RPMI7951 (cell line): ENCODE data around the gene CFAP57. TPM values are rescaled to one million over a fixed set of nuclear protein-coding genes. Genes with fewer than 3 reads are reported as not detected.
A peak's percentile ranks its signal among the peaks of the same experiment; 100 is the strongest.

ENCODE experiments used
- DNase-seq: peaks from one replicate; pipeline ENCODE4 v3.0.0-alpha.2; 2012; ENCODE audit warnings: low read depth
- total RNA-seq: library from RNA; depleted of rRNA; stranded (reverse); fragments of >200 nt; shearing (Covaris generic); gene quantifications from 2 replicates; pipeline ENCODE4 v1.2.3, GENCODE V29; 2014

CFAP57 gene
- total RNA-seq, 1 experiment from 2014 or later: 0.48 TPM

DNA sequence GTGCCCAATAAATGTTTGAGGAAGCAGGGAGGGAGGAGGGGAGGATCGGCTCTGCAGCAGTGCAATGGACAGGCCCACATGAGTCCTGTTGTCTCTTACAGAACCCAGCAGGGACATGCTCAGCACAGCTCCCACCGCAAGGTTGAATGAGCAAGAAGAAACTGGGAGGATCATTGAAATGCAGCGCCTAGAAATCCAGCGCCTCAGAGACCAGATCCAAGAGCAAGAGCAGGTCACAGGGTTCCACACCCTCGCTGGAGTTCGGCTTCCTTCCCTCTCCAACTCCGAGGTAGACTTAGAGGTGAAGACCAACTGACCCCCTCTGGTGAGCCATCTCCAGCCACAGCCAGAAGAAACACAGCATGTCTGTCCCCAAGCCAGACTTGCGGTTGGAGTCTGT lies 81.7 kb downstream of the CFAP57 start:
- DNase-seq: no peak

GRCh38 chr1:43255438-43256210 lies 83.5 kb downstream of the CFAP57 start:
- no peak for DNase-seq

GRCh38 chr1:43256675-43257570 lies 84.8 kb downstream of the CFAP57 start:
- DNase-seq: no peak

DNA sequence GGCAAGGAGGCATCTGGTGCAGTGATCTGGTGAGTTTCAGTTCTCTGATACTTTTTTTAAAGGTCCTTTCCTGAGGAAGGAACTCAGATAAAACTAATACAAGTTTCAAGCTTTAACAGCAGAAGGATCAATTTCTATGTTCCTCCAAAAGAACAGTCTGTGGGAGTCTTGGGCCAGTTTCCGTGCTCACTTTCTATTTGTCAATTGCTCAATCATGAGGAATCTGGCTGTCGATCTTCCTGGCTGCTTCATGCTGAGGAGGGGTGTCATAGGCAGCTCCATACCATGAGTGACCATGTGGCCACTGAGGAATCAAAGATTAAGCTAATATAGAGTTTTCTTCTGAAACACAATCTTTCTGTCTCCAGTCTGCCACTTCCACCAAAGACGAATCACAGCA lies 86.2 kb downstream of the CFAP57 start:
- no peak for DNase-seq

GRCh38 chr1:43265431-43265830 lies 93.3 kb downstream of the CFAP57 start:
- DNase-seq: no peak

- DNase-seq: no peak
Measured at GRCh38 chr1:43266881-43267280, 94.8 kb downstream of the CFAP57 start.

GRCh38 chr1:43267291-43267805 lies 95.2 kb downstream of the CFAP57 start:
- DNase-seq: peak; percentile 15

DNA sequence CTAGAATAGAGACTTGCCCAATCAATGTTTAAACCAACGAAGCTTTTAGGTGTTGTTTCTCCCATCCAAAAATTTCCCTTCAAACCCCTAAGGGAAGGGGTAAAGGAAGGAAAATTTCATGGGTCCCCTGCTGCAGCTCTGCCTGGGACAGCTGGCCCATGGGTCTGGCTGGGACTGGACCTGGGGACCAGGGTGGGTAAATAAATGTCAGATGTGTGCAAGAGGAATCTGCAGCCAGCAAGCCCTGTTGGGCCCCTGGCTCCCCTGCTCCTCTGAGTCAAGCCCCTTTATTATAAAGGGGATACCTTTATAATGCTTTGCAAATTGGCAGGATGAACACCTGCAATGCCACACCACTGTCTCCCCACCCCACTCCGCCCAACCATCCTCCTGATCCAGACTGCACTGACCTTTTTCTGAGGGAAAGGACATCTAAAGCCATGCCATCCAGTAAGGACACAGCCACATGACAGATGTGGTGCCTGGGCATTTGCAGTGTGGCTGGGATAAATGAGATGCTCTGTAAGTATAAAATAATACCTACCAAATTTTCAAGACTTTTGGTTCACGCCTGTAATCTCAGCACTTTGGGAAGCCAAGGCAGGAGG lies 95.8 kb downstream of the CFAP57 start:
- DNase-seq: no peak

GRCh38 chr1:43269627-43270375 lies 97.7 kb downstream of the CFAP57 start, which contains the start of gene TMEM125:
Gene TMEM125 (plus strand): TSS chr1:43269983. CDS start chr1:43272723, 2,740 bp downstream.
- no peak for DNase-seq

GRCh38 chr1:43270421-43271095 lies 98.4 kb downstream of the CFAP57 start:
- no peak for DNase-seq

DNA sequence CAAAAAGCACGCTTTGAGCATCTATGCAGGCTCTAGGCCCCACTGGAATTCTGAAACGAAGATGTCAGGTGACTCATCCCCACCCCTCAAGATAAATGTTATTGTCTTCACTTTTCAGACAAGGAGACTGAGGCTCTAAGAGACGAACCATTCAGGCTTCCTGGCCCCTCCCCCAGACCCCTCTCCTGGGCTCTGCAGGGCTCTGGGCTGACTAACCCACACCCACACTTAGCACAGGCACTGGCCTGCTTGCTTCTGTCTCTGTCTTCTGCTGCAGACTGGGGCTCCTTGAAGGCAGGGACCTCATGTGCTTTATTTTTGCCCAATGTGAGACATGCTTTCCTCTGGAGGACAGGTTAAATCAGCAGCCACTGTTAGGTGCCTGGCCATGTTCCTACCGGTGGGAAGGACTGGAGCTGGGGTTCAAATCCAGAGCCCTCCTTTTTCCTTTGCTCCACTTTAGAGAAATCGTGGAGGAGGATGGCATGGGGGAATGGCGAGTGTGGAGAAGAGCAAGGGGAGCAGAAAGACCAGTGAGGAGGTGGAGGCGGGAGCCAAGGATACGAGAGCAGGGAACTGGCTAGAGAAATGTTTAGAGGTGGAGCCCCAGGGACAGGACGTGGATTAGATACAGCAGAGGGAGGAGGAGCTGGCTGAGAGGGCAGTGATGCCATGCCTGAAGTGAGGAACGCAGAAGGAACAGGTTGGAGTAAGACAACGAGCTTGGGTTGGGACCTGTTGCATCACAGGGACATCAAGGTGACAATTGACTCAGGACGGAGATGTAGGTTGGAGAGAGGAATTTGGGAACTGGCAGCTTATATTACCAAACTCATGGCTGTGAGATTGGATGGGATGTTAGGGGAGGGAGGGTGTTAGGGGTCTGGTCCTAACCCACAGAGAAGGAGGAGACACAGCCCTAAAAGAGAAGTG lies 99.3 kb downstream of the CFAP57 start:
- no peak for DNase-seq

- DNase-seq: no peak
Measured at GRCh38 chr1:43272161-43272560, 100.0 kb downstream of the CFAP57 start.

DNA sequence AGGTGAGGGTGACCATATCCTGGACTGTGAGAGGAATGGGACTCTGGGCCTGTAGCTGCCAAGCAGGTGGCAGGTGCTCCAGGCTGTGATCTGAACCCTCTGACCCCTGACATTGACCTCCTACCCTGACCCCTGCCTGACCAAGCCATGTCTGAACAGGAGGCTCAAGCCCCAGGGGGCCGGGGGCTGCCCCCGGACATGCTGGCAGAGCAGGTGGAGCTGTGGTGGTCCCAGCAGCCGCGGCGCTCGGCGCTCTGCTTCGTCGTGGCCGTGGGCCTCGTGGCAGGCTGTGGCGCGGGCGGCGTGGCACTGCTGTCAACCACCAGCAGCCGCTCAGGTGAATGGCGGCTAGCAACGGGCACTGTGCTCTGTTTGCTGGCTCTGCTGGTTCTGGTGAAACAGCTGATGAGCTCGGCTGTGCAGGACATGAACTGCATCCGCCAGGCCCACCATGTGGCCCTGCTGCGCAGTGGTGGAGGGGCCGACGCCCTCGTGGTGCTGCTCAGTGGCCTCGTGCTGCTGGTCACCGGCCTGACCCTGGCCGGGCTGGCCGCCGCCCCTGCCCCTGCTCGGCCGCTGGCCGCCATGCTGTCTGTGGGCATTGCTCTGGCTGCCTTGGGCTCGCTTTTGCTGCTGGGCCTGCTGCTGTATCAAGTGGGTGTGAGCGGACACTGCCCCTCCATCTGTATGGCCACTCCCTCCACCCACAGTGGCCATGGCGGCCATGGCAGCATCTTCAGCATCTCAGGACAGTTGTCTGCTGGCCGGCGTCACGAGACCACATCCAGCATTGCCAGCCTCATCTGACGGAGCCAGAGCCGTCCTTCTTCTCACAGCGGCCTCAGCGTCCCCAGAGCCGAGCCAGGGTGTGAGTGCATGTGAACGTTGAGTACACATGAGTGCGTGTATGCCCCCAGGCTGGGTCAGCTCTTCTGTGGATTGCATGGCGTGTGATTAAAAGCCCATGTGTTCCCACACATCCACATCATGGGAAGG lies 100.7 kb downstream of the CFAP57 start:
- DNase-seq: no peak

DNA sequence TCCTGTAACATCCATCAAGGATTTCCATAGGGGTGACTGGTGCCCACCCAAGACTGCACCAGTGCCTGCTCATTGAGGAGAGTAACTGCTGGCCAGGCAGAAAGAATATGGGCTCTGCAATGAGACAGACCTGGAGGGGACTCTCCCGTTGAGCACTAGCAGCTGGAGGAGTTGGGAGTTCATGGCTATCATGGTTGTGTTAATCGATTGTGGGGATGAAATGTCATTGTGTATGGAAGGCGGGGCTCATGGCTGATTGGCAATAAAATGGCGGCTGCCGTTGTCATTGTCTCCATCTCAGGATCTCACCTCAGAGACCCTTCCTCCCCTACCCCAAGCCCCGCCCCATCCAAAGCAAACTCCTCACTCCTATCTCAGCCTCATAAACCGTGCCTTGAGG lies 101.6 kb downstream of the CFAP57 start:
- DNase-seq: no peak

GRCh38 chr1:43274125-43274803 lies 102.1 kb downstream of the CFAP57 start:
- DNase-seq: peak; percentile 59

- DNase-seq: no peak
Measured at GRCh38 chr1:43274804-43275180, 102.7 kb downstream of the CFAP57 start.

DNA sequence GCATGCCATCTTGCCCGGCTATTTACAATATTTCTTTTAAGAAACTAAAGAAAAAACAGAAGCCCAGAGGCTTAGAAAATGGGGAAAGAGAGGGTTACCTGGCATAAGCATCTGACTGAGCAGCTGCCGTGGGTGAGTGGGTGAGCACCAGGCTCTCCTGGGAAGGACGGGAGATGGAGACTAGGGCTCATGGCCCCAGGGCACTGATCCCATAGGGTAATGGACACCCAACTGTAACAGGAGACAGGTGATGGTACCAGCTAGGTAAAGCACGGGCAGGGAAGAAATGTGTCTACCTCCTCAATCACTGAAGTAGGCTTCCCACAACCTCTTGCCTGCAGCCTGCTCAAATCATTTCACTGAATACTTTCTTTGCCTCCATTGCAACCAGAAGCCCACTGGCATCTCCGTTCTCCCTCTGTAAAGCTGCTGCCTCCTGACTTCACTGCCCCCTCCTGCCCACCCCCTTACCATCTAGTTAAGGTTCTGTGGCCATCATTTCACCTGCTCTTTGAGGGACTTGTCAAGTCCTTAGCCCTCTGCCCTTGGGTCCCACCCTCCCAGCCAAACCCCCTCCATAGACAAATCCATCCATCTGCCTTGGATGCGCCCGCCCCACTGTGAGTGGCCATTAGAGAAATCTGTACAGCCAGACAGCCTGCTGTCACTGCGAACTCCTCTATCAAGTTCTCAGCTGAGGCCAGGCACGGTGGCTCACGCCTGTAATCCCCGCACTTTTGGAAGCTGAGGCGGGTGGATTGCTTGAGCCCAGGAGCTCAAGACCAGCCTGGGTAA lies 103.9 kb downstream of the CFAP57 start:
- no peak for DNase-seq
